SK-N-SH (cell line): ENCODE results near the gene SOX30.

Experiments used
- RCOR1 ChIP-seq: fragments of 150-350 bp; IDR thresholded peaks from 2 replicates; pipeline ENCODE4 v1.6.1; 2017; ENCODE audit warnings: antibody characterized with exemption, low read length
- TAF1 ChIP-seq: IDR thresholded peaks from 2 replicates; pipeline ENCODE4 v1.6.1; 2012; ENCODE audit warnings: low read depth, mild to moderate bottlenecking, low read length, moderate library complexity, borderline replicate concordance
- TF ChIP-seq, protein P1 (sequence below): IDR thresholded peaks from 2 replicates; pipeline ENCODE4 v1.4.0; 2012; ENCODE audit warnings: low read depth
- TF ChIP-seq, protein P2 (sequence below): fragments of 200-600 bp; sonication (generic); IDR thresholded peaks from 2 replicates; pipeline ENCODE4 v1.6.1; 2017; ENCODE audit warnings: antibody characterized with exemption, mild to moderate bottlenecking, moderate library complexity

DNA sequence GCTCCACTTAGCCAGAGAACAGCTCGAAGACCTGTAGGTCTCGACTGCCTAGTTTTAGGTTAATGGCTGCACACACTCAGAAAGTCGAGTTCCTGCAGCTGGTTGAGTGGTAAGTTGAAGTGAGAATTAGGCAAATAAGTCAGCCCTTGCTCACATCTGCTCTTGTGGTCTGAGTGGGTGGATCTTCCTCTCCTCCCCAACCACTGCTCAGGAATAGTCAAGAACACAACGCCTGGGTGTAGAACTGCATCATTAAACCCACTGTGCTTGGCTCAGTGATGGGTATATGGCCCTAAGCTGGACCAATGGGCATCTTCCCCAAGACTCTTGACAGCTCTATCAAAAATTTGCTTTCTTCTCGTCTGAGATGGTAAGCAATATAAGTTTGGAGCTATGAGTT, 55.8 kb downstream of the SOX30 start:
- TF ChIP-seq, protein P1, sequence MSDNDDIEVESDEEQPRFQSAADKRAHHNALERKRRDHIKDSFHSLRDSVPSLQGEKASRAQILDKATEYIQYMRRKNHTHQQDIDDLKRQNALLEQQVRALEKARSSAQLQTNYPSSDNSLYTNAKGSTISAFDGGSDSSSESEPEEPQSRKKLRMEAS = no peak
- TF ChIP-seq RCOR1 (no peak), TAF1 (no peak)
- TF ChIP-seq, protein P2, sequence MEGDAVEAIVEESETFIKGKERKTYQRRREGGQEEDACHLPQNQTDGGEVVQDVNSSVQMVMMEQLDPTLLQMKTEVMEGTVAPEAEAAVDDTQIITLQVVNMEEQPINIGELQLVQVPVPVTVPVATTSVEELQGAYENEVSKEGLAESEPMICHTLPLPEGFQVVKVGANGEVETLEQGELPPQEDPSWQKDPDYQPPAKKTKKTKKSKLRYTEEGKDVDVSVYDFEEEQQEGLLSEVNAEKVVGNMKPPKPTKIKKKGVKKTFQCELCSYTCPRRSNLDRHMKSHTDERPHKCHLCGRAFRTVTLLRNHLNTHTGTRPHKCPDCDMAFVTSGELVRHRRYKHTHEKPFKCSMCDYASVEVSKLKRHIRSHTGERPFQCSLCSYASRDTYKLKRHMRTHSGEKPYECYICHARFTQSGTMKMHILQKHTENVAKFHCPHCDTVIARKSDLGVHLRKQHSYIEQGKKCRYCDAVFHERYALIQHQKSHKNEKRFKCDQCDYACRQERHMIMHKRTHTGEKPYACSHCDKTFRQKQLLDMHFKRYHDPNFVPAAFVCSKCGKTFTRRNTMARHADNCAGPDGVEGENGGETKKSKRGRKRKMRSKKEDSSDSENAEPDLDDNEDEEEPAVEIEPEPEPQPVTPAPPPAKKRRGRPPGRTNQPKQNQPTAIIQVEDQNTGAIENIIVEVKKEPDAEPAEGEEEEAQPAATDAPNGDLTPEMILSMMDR = no peak
